GM12878 (cell line): ENCODE measurements around the gene VASH2. TPM values are rescaled to one million over a fixed set of nuclear protein-coding genes. Genes with fewer than 3 reads are reported as not detected.

Experiments used
- CBFB ChIP-seq: IDR thresholded peaks from 2 replicates; pipeline ENCODE4 v1.6.1; 2016; ENCODE audit warnings: antibody characterized with exemption, low read depth
- CEBPB ChIP-seq, 2 experiments: fragments of 150-350 bp in 1 of 2; IDR thresholded peaks; 2 replicates each; pipeline ENCODE4 v1.6.1; 2012 to 2014; ENCODE audit warnings: low read depth in 2 of 2, low read length in 2 of 2, borderline replicate concordance in 1 of 2, inconsistent platforms in 1 of 2
- CREB1 ChIP-seq: IDR thresholded peaks from 2 replicates; pipeline ENCODE4 v1.6.1; 2012; ENCODE audit warnings: low read depth, mild to moderate bottlenecking, inconsistent platforms
- HDAC6 ChIP-seq: fragments of 200-600 bp; sonication (generic); IDR thresholded peaks from one replicate; pipeline ENCODE4 v1.8.0; 2017; ENCODE audit warnings: antibody characterized with exemption; ENCODE audit not compliant: unreplicated experiment
- KAT2A ChIP-seq: conservative IDR thresholded peaks from 2 replicates; pipeline ENCODE4 v1.6.1; 2011; ENCODE audit warnings: low read depth, low read length; ENCODE audit not compliant: control insufficient read depth
- KLF5 ChIP-seq: fragments of 450-650 bp; IDR thresholded peaks from 2 replicates; pipeline ENCODE4 v1.6.1; 2014; ENCODE audit warnings: mild to moderate bottlenecking; ENCODE audit not compliant: partially characterized antibody
- LARP7 ChIP-seq: fragments of 450-650 bp; IDR thresholded peaks from 2 replicates; pipeline ENCODE4 v1.6.1; 2017; ENCODE audit warnings: mild to moderate bottlenecking
- MEF2B ChIP-seq: fragments of 450-650 bp; IDR thresholded peaks from 2 replicates; pipeline ENCODE4 v1.6.1; 2018; ENCODE audit warnings: mild to moderate bottlenecking, moderate library complexity; ENCODE audit not compliant: partially characterized antibody, poor library complexity, severe bottlenecking
- NFIC ChIP-seq: IDR thresholded peaks from 2 replicates; pipeline ENCODE4 v1.6.1; 2012; ENCODE audit warnings: low read depth, mild to moderate bottlenecking, inconsistent platforms, low read length, moderate library complexity
- NFYA ChIP-seq: IDR thresholded peaks from 2 replicates; pipeline ENCODE4 v1.6.1; 2011; ENCODE audit warnings: low read depth, mild to moderate bottlenecking, low read length, improper control_type of control experiment, borderline replicate concordance
- NR2C1 ChIP-seq: fragments of 450-650 bp; IDR thresholded peaks from 2 replicates; pipeline ENCODE4 v1.6.1; 2017; ENCODE audit warnings: antibody characterized with exemption, mild to moderate bottlenecking, moderate library complexity
- RCOR1 ChIP-seq: conservative IDR thresholded peaks from 2 replicates; pipeline ENCODE4 v1.6.1; 2012; ENCODE audit warnings: low read depth, low read length, improper control_type of control experiment
- SMC3 ChIP-seq: IDR thresholded peaks from 2 replicates; pipeline ENCODE4 v1.6.1; 2011; ENCODE audit warnings: low read length, improper control_type of control experiment, borderline replicate concordance
- SP1 ChIP-seq: IDR thresholded peaks from one replicate; pipeline ENCODE4 v1.6.1; 2011; ENCODE audit warnings: low read depth, low read length
- SUZ12 ChIP-seq: fragments of 200-600 bp; sonication (generic); IDR thresholded peaks from one replicate; pipeline ENCODE4 v1.6.1; 2018; ENCODE audit warnings: antibody characterized with exemption, mild to moderate bottlenecking; ENCODE audit not compliant: unreplicated experiment
- TCF12 ChIP-seq: IDR thresholded peaks from 2 replicates; pipeline ENCODE4 v1.6.1; 2011; ENCODE audit warnings: low read depth, mild to moderate bottlenecking, low read length
- ZNF274 ChIP-seq: IDR thresholded peaks from one replicate; pipeline ENCODE4 v1.8.0; 2011; ENCODE audit not compliant: insufficient read length, insufficient read depth
- polyA plus RNA-seq, 11 experiments: library from polyadenylated mRNA; depleted of rRNA in 4 of 11; unstranded in 6 of 11; stranded (reverse) in 5 of 11; fragments of >200 nt; fragmentation: Nextera tagmentation in 4 of 11; fragmentation: Illumina TruSeq in 1 of 11; extraction: Ambion mirVana in 4 of 11; extraction: Trizol in 1 of 11; gene quantifications; 1 replicate in 1 of 11; 2 replicates in 10 of 11; pipeline versions ENCODE4 v1.2.1 to v1.2.3, GENCODE V29; 2011 to 2016; ENCODE audit warnings: inconsistent platforms in 2 of 11, missing spikeins in 2 of 11, low read depth in 1 of 11
- total RNA-seq, 4 experiments: library from RNA; depleted of rRNA in 3 of 4; stranded (reverse); fragments of >200 nt in 3 of 4; fragmentation: Illumina TruSeq in 1 of 4; extraction: Trizol in 1 of 4; gene quantifications; 2 replicates each; pipeline versions ENCODE4 v1.2.1 to v1.2.3, GENCODE V29; 2013 to 2021
- TF ChIP-seq, protein P1 (sequence below): fragments of 450-650 bp; IDR thresholded peaks from 2 replicates; pipeline ENCODE4 v1.6.1; 2018; ENCODE audit warnings: mild to moderate bottlenecking, low read depth, moderate library complexity; ENCODE audit not compliant: partially characterized antibody
- TF ChIP-seq, protein P2 (sequence below): fragments of 450-650 bp; formaldehyde crosslinking; IDR thresholded peaks from 2 replicates; pipeline ENCODE4 v1.5.0; 2022; ENCODE audit warnings: mild to moderate bottlenecking, missing genetic modification characterization
- TF ChIP-seq, protein P3 (sequence below): fragments of 150-350 bp; IDR thresholded peaks from 2 replicates; pipeline ENCODE4 v1.6.1; 2016; ENCODE audit warnings: low read depth, low read length

The VASH2 gene
- total and polyA plus RNA-seq, 10 of the 15 experiments (the other 5 are each of a cell fraction or from before 2014, with no cell fraction given) = 5.4 to 29.7 (median 21.7) TPM

DNA sequence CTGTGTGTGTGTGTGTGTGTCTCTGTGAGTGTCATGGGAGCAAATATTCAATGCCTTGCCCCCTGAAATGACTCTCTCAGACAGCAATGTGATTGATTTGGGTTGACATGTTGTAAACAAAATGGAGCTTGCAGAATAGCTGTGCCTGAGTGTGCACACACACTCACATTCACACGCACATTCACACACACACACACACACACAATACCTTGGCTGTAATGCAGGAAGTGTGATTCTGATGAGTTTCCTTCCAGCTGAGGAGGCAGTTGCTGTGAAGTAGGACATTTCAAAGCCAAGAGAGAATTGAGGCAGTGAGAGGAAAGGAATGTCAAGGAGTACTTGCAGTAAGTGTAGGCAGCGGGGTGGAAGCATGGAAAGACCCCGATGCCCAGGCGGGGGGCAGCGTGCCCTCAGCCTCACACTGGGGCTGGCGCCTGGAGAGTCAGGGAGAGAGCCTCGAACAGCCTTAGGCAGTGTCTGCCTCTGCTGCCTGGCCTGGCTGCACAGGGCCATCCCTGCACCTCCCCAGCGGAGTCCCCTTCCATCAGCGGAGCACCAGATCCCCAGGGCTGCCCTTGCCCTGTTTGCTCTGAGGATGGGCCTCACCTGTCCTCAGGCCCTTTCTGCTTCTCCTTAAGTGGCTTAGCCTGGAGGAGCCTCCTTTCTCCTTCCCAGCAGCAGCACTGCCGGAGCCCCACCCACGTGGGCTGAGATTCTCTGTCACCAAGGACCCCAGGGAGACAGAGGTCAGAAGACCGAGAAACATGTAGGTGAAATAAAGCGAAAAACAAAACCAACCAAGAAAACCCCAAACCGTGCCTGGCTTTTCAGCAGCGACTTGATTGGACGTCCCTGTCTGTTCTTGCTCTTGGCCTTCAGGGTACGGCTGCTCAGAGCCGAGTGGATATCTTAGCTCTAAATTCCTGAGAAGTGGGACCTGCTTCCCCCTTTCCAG lies 9.2 kb downstream of the VASH2 start (continued):
- no peak for TF ChIP-seq HDAC6
- no peak for TF ChIP-seq KLF5
- TF ChIP-seq CEBPB (IDR thresholded peaks at IDR 0.05; ENCODE audit: borderline replicate concordance in 1 of 2, low read depth in 2 of 2, low read length in 2 of 2) = no peak
- TF ChIP-seq LARP7 = peak; percentile 17; the same call in 1 of the 2 replicates
- TF ChIP-seq NFYA = no peak
- no peak for TF ChIP-seq KAT2A
- TF ChIP-seq TCF12 = 0 out of 2 replicates have a peak, but pooled peaks have one; percentile 21
- TF ChIP-seq NR2C1 = no peak
- no peak for TF ChIP-seq NFIC
- no peak for TF ChIP-seq CREB1
- TF ChIP-seq, protein P1, sequence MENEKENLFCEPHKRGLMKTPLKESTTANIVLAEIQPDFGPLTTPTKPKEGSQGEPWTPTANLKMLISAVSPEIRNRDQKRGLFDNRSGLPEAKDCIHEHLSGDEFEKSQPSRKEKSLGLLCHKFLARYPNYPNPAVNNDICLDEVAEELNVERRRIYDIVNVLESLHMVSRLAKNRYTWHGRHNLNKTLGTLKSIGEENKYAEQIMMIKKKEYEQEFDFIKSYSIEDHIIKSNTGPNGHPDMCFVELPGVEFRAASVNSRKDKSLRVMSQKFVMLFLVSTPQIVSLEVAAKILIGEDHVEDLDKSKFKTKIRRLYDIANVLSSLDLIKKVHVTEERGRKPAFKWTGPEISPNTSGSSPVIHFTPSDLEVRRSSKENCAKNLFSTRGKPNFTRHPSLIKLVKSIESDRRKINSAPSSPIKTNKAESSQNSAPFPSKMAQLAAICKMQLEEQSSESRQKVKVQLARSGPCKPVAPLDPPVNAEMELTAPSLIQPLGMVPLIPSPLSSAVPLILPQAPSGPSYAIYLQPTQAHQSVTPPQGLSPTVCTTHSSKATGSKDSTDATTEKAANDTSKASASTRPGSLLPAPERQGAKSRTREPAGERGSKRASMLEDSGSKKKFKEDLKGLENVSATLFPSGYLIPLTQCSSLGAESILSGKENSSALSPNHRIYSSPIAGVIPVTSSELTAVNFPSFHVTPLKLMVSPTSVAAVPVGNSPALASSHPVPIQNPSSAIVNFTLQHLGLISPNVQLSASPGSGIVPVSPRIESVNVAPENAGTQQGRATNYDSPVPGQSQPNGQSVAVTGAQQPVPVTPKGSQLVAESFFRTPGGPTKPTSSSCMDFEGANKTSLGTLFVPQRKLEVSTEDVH = no peak
- TF ChIP-seq SP1 = peak; percentile 31
- no peak for TF ChIP-seq RCOR1
- no peak for TF ChIP-seq ZNF274
- TF ChIP-seq, protein P2, sequence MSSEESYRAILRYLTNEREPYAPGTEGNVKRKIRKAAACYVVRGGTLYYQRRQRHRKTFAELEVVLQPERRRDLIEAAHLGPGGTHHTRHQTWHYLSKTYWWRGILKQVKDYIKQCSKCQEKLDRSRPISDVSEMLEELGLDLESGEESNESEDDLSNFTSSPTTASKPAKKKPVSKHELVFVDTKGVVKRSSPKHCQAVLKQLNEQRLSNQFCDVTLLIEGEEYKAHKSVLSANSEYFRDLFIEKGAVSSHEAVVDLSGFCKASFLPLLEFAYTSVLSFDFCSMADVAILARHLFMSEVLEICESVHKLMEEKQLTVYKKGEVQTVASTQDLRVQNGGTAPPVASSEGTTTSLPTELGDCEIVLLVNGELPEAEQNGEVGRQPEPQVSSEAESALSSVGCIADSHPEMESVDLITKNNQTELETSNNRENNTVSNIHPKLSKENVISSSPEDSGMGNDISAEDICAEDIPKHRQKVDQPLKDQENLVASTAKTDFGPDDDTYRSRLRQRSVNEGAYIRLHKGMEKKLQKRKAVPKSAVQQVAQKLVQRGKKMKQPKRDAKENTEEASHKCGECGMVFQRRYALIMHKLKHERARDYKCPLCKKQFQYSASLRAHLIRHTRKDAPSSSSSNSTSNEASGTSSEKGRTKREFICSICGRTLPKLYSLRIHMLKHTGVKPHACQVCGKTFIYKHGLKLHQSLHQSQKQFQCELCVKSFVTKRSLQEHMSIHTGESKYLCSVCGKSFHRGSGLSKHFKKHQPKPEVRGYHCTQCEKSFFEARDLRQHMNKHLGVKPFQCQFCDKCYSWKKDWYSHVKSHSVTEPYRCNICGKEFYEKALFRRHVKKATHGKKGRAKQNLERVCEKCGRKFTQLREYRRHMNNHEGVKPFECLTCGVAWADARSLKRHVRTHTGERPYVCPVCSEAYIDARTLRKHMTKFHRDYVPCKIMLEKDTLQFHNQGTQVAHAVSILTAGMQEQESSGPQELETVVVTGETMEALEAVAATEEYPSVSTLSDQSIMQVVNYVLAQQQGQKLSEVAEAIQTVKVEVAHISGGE (CRISPR knock-in tag) = no peak
- TF ChIP-seq CBFB = peak; percentile 47; the same call in 1 of the 2 replicates
- TF ChIP-seq MEF2B = peak; percentile 91
- no peak for TF ChIP-seq SMC3
- TF ChIP-seq SUZ12 = no peak
- TF ChIP-seq, protein P3, sequence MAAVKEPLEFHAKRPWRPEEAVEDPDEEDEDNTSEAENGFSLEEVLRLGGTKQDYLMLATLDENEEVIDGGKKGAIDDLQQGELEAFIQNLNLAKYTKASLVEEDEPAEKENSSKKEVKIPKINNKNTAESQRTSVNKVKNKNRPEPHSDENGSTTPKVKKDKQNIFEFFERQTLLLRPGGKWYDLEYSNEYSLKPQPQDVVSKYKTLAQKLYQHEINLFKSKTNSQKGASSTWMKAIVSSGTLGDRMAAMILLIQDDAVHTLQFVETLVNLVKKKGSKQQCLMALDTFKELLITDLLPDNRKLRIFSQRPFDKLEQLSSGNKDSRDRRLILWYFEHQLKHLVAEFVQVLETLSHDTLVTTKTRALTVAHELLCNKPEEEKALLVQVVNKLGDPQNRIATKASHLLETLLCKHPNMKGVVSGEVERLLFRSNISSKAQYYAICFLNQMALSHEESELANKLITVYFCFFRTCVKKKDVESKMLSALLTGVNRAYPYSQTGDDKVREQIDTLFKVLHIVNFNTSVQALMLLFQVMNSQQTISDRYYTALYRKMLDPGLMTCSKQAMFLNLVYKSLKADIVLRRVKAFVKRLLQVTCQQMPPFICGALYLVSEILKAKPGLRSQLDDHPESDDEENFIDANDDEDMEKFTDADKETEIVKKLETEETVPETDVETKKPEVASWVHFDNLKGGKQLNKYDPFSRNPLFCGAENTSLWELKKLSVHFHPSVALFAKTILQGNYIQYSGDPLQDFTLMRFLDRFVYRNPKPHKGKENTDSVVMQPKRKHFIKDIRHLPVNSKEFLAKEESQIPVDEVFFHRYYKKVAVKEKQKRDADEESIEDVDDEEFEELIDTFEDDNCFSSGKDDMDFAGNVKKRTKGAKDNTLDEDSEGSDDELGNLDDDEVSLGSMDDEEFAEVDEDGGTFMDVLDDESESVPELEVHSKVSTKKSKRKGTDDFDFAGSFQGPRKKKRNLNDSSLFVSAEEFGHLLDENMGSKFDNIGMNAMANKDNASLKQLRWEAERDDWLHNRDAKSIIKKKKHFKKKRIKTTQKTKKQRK = no peak; the same call in 1 of the 2 replicates
